CD4-positive, alpha-beta T cell treated with Interleukin-1 beta for 1 hour (primary cell): ENCODE results near the gene ZNF138.
"Not testable (repeated sequence)": the region's sequence is repeated elsewhere in the genome, so short reads cannot be mapped to it uniquely, and the experiment has no call there.

ENCODE experiments used
- DNase-seq, 2 donors: peaks; one replicate each; pipeline ENCODE4 v3.0.0-alpha.2; 2020 to 2022

ZNF138 gene

DNA sequence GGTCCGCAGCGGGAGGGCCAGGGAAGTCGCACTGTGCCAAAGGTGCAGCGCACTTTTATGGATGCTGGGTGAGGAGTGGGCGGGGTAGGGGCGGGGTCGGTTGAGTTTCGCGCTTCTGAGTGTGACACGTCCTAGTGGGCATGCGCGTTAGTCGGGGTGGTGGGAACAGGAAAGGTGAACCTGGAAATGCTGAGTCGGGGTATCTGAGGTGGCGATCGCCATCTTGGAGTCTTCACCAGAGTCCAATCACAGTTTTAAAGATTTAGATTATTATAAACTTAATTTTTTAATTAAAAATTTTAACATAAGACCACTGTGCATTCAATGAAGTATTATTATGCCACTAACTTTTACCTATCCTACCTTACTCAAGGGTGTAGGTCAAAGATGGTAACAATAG is 45.7 kb downstream of the ZNF138 start:
- DNase-seq: no peak

DNA sequence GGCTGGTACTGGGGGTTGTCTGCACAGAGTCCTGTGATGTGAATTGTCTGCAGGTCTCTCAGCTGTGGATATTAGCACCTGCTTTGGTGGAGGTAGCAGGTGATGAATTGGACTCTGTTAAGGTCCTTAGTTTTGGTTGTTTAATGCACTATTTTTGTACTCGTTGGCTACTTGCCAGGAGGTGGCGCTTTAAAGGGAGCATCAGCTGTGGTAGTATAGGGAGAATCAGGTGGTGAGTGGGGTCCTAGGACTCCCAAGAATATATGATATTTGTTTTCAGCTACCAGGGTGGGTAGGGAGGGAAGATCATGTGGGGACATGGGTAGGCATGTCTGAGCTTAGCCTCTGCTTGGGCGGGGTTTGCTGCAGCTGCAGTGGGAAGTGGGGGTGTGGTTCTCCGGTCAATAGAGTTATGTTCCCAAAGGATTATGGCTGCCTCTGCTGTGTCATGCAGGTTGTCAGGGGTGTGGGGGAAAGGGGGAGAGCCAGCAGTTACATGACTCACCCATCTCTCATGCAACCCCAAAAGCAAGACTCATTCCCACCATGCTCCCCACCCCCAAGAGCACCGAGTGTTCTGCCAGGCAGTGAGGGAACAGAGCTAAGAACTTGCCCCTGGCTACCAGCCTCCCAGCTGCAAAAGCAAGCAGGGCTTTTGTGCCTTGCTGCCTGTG is 55.2 kb downstream of the ZNF138 start:
- DNase-seq: no peak

DNA sequence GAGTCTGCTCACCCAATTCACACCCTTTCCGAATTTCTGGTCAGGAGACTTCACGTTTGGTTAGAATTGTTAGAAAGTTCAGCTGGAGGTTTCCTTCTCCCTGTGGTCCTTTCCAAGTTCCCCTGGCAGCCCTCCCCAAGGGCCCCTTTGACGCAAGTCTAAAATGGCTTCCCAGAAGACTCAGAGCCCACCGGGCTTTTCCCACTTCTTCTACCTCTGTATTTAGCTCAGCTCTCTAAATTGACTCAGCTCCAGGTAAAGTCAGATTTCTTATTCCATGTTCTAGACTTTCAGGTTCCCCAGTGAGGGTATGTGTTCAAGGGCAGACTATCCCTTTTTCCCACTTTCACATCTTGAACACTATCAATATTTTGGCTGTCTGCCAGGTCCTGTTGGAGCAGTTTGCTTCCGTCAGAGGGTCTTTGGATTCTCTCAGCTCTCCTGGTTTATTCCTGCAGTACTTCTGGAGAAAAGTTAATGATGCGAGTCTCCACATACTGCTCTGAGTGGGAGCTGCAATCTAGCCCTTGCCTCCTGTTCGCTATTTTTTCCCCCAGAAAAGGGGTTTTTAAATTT is 55.8 kb downstream of the ZNF138 start:
- no peak for DNase-seq

- no peak for DNase-seq
Measured at GRCh38 chr7:64853679-64854078, 59.5 kb downstream of the ZNF138 start.

DNA sequence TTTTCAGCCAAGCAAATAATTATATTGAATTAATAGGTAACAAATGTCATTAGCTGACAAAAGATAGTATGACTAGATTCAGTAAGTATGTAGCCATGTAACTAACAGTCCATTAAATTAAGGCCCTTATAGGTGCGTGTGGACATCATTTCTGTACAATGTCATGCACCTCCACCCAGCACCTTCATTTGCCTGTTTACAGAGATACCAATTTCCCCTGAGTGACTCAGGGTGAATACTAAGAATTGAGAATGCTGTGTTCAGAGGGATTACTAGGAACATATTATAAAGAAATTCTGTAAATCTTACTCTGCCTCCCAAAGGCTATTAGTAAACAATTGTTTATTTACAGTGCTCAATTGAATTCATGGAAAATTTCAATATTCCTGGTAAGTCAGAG is 60.7 kb downstream of the ZNF138 start:
- DNase-seq: no peak

DNA sequence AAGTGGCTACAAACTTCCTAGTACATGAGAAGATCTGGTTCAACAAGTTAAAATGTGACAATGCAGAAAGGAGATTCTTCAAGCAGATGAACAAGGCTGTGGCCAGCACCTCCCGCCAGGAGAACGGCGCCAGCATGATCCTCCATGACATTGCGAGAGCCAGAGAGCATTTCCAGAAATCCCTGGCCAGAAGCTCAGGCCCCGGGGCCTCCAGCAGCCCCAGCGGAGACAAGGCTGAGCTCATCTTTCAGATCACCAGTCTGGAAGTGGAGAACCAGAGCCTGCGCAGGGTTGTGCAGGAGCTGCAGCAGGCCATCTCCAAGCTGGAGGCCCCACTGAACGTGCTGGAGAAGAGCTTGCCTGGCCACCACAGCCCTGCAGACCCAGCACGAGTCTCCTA is 68.8 kb downstream of the ZNF138 start:
- no peak for DNase-seq

DNA sequence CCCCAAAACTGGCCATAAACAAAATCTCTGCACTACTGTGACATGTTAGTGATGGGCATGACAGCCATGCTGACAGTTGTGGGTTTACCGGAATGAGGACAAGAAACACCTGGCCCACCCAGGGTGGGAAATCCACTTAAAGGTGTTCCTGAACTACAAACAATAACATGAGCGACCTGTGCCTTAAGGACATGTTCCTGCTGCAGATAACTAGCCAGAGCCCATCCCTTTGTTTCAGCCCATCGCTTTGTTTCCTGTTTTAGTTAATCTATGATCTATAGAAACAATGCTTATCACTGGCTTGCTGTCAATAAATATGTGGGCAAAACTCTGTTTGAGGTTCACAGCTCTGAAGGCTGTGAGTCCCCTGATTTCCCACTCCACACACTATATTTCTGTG is 69.3 kb downstream of the ZNF138 start:
- DNase-seq: not testable (repeated sequence)

- no peak for DNase-seq
Measured at GRCh38 chr7:64863969-64864368, 69.7 kb downstream of the ZNF138 start.

- DNase-seq: no peak
Measured at GRCh38 chr7:64867863-64868440, 73.7 kb downstream of the ZNF138 start.

DNA sequence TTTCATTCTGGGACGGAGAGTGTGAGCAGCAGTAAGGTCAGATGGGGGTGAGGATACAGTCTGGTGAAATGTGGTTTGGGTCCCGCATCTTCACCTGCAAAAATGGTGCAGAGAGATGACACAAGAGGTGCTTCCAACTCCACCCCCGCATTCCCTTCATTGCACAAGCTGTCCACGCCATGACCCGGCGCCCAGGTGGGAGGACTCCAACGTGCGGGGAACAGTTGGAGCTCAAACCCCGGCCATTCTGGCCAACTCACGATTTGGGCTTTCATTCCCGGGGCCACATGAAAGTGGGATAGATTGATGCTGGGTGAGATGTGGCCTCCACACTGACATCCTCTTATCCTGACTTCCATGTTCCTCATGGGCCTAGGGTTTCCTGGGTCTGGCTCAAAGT is 74.3 kb downstream of the ZNF138 start:
- no peak for DNase-seq

DNA sequence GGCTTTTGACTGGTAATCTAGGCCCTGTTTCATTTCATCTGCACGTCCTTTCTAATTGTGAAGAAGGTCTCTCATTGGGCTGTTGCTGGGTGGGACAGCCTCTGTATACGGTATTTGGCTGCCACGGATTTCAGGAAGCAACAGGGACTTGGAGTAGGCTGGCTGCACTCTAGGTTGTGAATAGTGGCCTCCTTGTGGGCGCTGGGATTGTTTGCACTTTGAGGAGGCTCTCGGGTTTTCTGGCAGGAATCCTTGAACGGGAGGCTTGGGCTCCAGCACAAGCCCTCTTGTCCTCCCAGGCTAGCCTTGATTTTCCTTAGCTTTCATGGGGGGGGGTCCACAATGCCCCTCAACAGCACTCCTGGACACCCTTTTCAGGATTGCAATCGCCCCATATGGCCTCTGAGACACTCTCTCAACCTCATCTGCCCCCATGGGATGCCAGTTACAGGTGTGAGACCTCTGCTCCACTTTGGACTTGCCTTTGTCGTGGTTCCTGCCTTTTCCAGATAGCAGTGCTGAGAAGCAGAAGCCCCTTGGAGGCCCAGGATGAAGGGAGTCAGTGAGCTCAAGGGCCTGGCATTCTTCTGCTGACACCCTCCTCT is 75.0 kb downstream of the ZNF138 start:
- no peak for DNase-seq

DNA sequence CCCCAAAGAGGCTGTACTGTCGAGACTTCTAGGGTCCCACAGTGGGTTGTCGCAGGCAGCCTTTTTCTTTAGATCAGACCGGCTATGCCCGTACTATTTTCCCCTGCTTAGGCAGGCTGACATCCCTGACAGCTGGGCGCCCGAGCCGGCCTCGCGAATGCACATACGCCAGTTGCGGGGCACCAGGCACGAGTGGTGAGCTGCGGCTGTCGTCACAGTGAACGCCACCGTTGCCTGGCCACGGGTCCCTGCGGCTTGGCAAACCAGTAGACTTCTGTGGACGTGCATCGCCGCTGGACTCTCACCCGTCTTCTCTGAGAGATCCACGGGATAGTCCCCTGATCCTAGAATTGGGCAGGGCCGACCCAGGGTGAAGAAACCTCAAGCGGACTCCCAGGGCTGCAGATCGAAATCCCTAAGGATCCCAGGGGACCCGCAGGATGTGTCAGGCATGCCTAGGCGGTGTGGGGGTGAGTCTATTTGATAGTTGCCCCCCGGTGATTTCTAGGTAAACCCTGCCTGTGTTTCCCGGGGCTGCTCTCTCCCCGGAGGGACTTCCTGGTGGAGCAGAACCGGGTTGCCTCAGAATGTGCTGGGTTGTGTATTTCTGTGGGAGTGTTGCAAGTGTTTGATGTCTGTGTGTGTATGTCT is 75.8 kb downstream of the ZNF138 start:
- no peak for DNase-seq

DNA sequence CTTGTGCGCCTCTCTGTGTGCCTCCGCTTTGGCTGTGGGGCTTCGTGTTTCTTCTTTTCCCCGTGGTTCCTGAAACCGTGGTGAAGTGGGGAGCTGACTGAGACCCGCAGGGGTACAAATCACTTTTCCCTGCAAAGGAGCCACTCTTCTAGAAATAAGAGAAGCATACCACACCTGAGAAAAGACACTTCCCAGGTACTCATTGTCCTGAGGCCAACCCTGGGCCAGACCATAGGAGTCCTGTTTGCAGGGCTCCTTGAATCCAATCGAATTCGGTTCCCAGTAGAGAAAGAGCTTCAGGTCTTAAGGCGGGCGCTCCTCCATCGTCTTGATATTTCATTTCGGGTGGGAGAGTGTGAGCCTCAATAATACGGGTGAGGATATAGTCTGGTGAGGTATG is 76.4 kb downstream of the ZNF138 start:
- no peak for DNase-seq

GRCh38 chr7:64871761-64872160 is 77.5 kb downstream of the ZNF138 start:
- DNase-seq: no peak

- DNase-seq: no peak
Measured at GRCh38 chr7:64872351-64873154, 78.3 kb downstream of the ZNF138 start.

DNA sequence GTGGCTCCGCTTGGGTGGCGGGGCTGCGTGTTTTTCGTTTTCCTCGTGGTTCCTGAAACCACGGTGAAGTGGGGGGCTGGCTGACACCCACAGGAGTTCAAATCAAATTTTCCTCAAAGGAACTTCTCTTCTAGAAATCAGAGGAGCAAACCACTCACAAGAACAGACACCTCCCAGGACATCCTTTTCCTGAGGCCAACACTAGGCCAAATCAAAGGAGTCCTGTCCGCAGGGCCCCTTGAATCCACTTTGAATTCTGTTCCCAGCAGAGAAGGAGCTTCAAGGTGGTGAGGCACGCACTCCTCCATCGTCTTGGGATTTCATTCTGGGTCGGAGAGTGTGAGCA is 78.9 kb downstream of the ZNF138 start:
- DNase-seq: no peak

DNA sequence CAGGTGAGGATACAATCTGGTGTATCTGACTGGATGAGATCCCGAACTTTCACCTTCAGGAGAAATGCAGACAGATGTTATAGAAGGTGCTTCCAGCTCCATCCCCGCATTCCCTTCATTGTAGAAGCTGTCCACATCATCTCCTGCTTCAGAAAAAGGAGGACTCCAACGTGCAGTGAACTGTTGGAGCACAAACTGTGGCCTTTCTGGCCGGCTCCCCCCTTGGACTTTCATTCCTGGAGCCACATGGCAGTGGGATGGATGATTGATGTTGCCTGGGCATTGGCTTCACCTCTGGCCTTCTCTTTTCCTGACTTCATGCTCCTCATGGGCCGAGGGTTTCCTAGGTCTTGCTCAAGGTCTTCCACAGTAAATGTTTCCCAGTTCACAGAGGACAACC is 79.3 kb downstream of the ZNF138 start:
- DNase-seq: no peak

- no peak for DNase-seq
Measured at GRCh38 chr7:64874114-64874513, 79.9 kb downstream of the ZNF138 start.

DNA sequence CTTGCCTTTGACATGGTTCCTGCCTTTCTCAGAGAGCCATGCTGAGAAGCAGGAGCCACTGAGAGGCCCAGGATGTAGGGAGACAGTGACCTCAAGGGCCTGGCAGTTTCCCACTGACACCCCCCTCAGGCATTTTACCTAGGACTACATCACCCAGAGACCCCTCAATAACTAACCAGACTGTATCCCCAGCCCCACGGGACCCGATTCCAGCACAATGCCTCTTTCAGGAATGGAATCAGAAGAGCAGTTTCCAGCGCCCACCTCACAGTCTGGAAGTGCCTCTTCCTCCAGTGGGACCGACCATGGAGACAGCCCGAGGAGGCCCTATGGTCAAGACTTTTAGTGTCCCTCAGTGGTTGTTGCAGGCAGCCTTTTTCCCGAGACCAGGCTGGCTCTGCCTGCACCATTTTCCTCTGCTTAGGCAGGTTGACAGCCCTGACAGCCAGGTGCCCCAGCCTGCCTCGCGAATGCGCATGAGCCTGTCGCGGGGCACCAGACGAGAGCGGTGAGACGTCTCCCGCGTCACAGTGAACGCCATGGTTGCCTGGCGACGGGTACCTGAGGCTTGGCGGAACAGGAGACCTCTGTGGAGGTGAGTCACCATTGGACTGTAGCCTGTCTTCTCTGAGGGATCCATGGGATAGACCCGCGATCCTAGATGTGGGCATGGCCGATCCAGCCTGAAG is 80.5 kb downstream of the ZNF138 start:
- no peak for DNase-seq

- DNase-seq: no peak
Measured at GRCh38 chr7:64875258-64875657, 81.0 kb downstream of the ZNF138 start.

- no peak for DNase-seq
Measured at GRCh38 chr7:64875658-64876406, 81.6 kb downstream of the ZNF138 start.
